A673 (cell line): Measurements from ENCODE around the gene CCDC77. TPM values are rescaled to one million over a fixed set of nuclear protein-coding genes. Genes with fewer than 3 reads are reported as not detected.

Experiments used
- BruUV-seq: library from RNA; stranded (reverse); fragments of 400-500 nt; replicated peaks from 2 replicates; lab custom pipeline; 2021; lab: Mats Ljungman, UMichigan
- CTCF ChIA-PET: fragments of 300-600 bp; sonication (Branson Sonifier 250); formaldehyde crosslinking; loops from one replicate; lab custom pipeline; 2022; ENCODE audit warnings: antibody characterized with exemption; lab: Charles Lee
- POLR2A ChIA-PET: fragments of 300-600 bp; sonication (Branson Sonifier 250); formaldehyde crosslinking; loops from one replicate; lab custom pipeline; 2022; ENCODE audit warnings: antibody characterized with exemption; ENCODE audit not compliant: low non-redundant PET; lab: Charles Lee
- DNase-seq: peaks from one replicate; pipeline ENCODE4 v3.0.0-alpha.2; 2015; ENCODE audit warnings: low spot score
- H3K27ac ChIP-seq: fragments of 200-600 bp; sonication (generic); 2 replicates; pipeline ENCODE4 v1.5.1; 2016; ENCODE audit warnings: mixed run types, low read depth, mild to moderate bottlenecking, mixed read lengths, antibody characterized with exemption, low read length; ENCODE audit not compliant: poor library complexity, severe bottlenecking
- H3K27me3 ChIP-seq: fragments of 200-600 bp; sonication (generic); replicated peaks from 2 replicates; pipeline ENCODE4 v1.6.1; 2017; ENCODE audit warnings: mixed run types, low read depth, mild to moderate bottlenecking, mixed read lengths, antibody characterized with exemption, low read length; ENCODE audit not compliant: insufficient read depth, poor library complexity
- H3K36me3 ChIP-seq: fragments of 200-600 bp; sonication (generic); 2 replicates; pipeline ENCODE4 v1.6.1; 2016; ENCODE audit warnings: mixed run types, mild to moderate bottlenecking, mixed read lengths, antibody characterized with exemption, low read length; ENCODE audit not compliant: insufficient read depth, poor library complexity, severe bottlenecking
- H3K4me1 ChIP-seq: fragments of 200-600 bp; sonication (generic); 2 replicates; pipeline ENCODE4 v1.6.1; 2017; ENCODE audit warnings: mixed run types, mild to moderate bottlenecking, mixed read lengths, antibody characterized with exemption, low read length; ENCODE audit not compliant: insufficient read depth, poor library complexity, severe bottlenecking
- H3K4me3 ChIP-seq: fragments of 200-600 bp; sonication (generic); 2 replicates; pipeline ENCODE4 v1.5.1; 2016; ENCODE audit warnings: low read depth, mixed run types, mild to moderate bottlenecking, mixed read lengths, low read length; ENCODE audit not compliant: poor library complexity, severe bottlenecking
- H3K9me3 ChIP-seq: fragments of 200-600 bp; sonication (generic); 2 replicates; pipeline ENCODE4 v1.6.1; 2016; ENCODE audit warnings: mixed run types, low read depth, mild to moderate bottlenecking, mixed read lengths, antibody characterized with exemption, low read length; ENCODE audit not compliant: poor library complexity, severe bottlenecking
- CTCF ChIP-seq: fragments of 300-800, 200-600 bp; sonication (generic); conservative IDR thresholded peaks from 2 replicates; pipeline ENCODE4 v1.5.1; 2017; ENCODE audit warnings: low read depth, mild to moderate bottlenecking, antibody characterized with exemption, low read length, moderate library complexity, mixed read lengths
- EZH2 ChIP-seq: fragments of 200-600 bp; sonication (generic); IDR thresholded peaks from 2 replicates; pipeline ENCODE4 v1.6.1; 2017; ENCODE audit warnings: borderline replicate concordance, low read depth, mild to moderate bottlenecking, mixed read lengths, antibody characterized with exemption, low read length; ENCODE audit not compliant: poor library complexity, severe bottlenecking
- intact Hi-C: fragments of 100-400 bp; cut with micrococcal nuclease; formaldehyde crosslinking; loops from one replicate; pipeline ENCODE4 v1.10.0; 2022; ENCODE audit not compliant: unreplicated experiment
- total RNA-seq: library from RNA; stranded (reverse); gene quantifications from 2 replicates; pipeline ENCODE4 v1.2.3, GENCODE V29; 2021

The CCDC77 gene
- total RNA-seq, 1 experiment from 2014 or later, result 44.4 TPM

- no peaks in the 10 kb centered on the region for H3K36me3 ChIP-seq
- no peak overlapping the region for H3K4me3 ChIP-seq
- no peaks in the 10 kb centered on the region for H3K9me3 ChIP-seq
- TF ChIP-seq EZH2 (no peak), CTCF (no peak)
- POLR2A ChIA-PET, result no interaction called here
- no peak overlapping the region for H3K27ac ChIP-seq
- intact Hi-C loops, result no loop called here
- CTCF ChIA-PET, result no interaction called here
- no TSS peak for BruUV-seq
- DNase-seq, result no peak
- no peaks in the 10 kb centered on the region for H3K27me3 ChIP-seq
- H3K4me1 ChIP-seq, result peaks cover 5% of the 10 kb centered on the region
Observed at GRCh38 chr12:464484-465267, 63.2 kb downstream of the CCDC77 start.

GRCh38 chr12:466039-466438 lies 64.6 kb downstream of the CCDC77 start:
- TF ChIP-seq EZH2, result no peak
- TF ChIP-seq CTCF, result no peak
- H3K36me3 ChIP-seq, result no peaks in the 10 kb centered on the region
- no peak overlapping the region for H3K4me3 ChIP-seq
- CTCF ChIA-PET, result no interaction called here
- H3K4me1 ChIP-seq, result peaks cover 6% of the 10 kb centered on the region
- no peaks in the 10 kb centered on the region for H3K27me3 ChIP-seq
- H3K9me3 ChIP-seq, result no peaks in the 10 kb centered on the region
- H3K27ac ChIP-seq, result no peak overlapping the region
- intact Hi-C loops, result no loop called here
- no TSS peak for BruUV-seq
- POLR2A ChIA-PET, result no interaction called here
- no peak for DNase-seq

DNA sequence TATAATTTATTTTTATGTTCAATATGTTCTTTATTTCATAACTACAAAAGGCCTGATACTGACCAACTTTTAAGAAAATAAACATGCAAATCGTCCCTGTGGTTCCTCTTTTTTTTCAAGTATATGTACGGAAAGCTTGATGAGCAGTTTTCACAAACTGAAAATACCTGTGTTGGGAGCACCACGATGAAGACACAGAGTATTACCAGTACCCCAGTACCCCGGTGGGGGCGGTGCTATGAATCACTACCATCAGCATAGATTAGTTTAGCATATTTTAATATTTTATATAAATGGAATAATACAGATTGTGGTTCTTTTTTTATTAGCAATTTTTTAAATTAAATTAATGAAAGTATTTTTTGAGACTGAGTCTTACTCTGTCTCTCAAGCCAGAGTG lies 65.3 kb downstream of the CCDC77 start:
- intact Hi-C loops, result no loop called here
- Histone ChIP-seq H3K27ac (no peak overlapping the region), H3K4me1 (peaks cover 3% of the 10 kb centered on the region), H3K4me3 (no peak overlapping the region), H3K9me3 (no peaks in the 10 kb centered on the region), H3K27me3 (no peaks in the 10 kb centered on the region), H3K36me3 (no peaks in the 10 kb centered on the region)
- CTCF ChIA-PET, result no interaction called here
- POLR2A ChIA-PET, result no interaction called here
- DNase-seq, result no peak
- TF ChIP-seq CTCF, result no peak
- TF ChIP-seq EZH2, result no peak
- BruUV-seq, result no TSS peak
